Mucosa of gallbladder (tissue), 1 donor: ENCODE data around the gene TBCB. TPM values are rescaled to one million over a fixed set of nuclear protein-coding genes. Genes with fewer than 3 reads are reported as not detected.
"Not testable (repeated sequence)": the region's sequence is repeated elsewhere in the genome, so short reads cannot be mapped to it uniquely, and the experiment has no call there.

Experiments used
- DNase-seq: peaks from one replicate; pipeline ENCODE4 v3.0.0-alpha.2; 2020; ENCODE audit warnings: low spot score
- total RNA-seq: library from RNA; stranded (reverse); gene quantifications from one replicate; pipeline ENCODE4 v1.2.1, GENCODE V29; 2021
- donor health status: DM: no; HTN: no; CAD: no.

The TBCB gene, protein sequence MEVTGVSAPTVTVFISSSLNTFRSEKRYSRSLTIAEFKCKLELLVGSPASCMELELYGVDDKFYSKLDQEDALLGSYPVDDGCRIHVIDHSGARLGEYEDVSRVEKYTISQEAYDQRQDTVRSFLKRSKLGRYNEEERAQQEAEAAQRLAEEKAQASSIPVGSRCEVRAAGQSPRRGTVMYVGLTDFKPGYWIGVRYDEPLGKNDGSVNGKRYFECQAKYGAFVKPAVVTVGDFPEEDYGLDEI
- total RNA-seq: 132 TPM

- DNase-seq: no peak
Observed at GRCh38 chr19:36115453-36116343, at the start of gene TBCB. Gene TBCB (plus strand): TSS chr19:36115468. CDS start chr19:36115561, 93 bp downstream.

DNA sequence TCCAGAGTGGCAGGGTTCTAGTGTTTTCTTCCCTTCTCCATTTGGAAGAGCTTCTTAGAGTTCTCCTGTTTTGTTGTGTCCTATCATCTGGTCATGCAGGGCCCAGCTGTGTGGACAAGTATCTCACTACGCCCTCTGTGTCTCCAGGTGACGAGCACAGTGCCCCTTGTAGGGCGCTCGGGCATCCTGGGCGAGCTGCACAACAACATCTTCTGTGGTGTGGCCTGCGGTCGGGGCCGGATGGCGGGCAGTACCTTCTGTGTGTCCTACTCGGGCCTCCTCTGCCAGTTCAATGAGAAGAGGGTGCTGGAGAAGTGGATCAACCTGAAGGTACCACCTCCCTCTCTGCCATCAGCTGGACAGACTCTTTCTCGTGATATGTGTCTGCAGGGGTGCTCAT, 47.6 kb upstream of the TBCB start:
- no peak for DNase-seq

- DNase-seq: not testable (repeated sequence)
Observed at GRCh38 chr19:36068810-36069499, 46.3 kb upstream of the TBCB start.

DNA sequence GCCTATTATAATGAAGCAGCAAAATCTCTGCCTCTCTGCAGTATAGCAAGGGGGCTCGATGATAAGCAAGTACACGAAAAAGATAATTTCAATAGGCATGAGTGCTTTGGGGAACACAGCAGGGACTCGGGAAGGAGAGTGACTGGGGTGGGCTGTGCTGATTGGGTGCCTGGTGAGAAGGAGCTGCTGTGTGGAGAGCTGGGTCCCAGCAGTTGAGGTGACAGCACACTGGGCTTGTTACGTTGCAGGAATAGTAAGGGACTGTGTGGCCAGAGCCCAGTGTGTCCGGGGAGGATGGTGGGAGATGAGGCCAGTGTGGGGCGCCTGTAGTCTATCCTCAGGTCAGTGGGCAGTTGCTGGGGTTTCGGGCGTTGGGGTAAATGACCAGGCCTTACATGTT, 43.2 kb upstream of the TBCB start:
- DNase-seq: no peak

- DNase-seq: no peak
Observed at GRCh38 chr19:36073121-36073876, 42.0 kb upstream of the TBCB start.

DNA sequence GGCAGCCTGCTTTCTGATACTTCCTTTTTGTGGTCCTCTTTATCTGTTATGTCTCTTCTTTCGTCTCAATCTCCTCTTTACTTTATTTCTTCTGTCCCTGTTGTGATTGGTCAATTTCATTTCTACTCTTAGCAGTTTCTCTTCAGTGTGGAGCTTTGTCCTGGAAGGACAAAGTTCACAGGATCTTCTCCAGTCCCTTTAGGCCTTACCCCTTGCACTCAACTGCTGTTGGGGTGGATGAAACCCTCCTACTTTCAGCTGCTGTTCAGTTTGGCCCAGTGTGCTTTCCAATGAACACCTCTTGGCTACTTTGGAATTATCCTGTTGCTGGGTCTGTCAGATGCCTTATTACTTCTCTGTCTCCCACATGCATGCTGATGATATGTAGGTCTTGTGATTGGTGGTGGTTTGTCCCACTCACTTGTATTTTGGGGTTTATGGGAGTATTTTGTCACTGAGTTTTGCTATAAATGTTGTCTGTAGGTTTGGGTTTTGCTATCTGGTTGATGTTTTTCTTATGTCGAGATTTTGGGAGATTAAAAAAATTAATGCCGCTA, 35.8 kb upstream of the TBCB start:
- no peak for DNase-seq

DNA sequence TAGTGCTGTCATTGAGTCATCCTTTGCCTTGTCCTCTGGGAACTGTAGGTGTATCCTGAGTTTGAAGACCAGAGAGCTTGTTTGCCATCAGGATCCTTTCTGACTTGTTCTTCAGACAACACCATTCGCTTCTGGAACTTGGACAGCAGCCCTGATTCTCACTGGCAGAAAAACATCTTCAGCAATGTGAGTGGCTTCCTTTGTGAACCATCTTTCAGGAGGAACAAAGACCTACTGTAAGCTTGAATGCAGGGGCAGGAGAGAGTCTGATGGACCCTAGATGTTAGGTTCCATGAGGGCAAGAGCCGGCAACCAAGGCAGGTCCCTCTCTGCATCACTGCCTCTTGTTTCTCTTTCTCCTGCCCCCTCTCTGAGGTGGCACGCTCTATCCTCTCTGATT, 33.9 kb upstream of the TBCB start:
- DNase-seq: no peak

GRCh38 chr19:36081894-36082293, 33.4 kb upstream of the TBCB start:
- no peak for DNase-seq

GRCh38 chr19:36082916-36083315, 32.4 kb upstream of the TBCB start:
- no peak for DNase-seq

GRCh38 chr19:36084231-36085009, 30.8 kb upstream of the TBCB start:
- no peak for DNase-seq

GRCh38 chr19:36086326-36086725, 28.9 kb upstream of the TBCB start:
- no peak for DNase-seq

DNA sequence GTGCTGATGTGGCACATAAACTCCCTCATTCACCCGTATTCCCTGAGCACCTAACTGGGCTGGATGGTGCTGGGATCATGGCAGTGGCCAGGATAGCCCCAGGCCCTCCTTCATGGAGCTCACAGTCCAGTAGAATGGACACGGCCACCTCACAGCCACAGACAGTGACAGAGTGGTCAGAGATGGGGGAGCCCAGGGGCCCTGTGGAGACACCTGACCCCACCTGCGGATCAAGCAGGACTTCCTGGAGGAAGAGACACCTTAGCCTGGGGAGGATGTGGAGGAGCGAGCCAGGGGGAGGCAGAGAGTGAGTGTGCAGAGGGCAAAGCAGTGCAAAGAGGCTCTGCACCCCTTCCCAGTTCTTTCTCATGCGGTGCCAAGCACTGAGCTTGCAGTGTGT, 25.4 kb upstream of the TBCB start:
- no peak for DNase-seq

GRCh38 chr19:36090910-36091695, 24.2 kb upstream of the TBCB start:
- no peak for DNase-seq

- DNase-seq: no peak
Observed at GRCh38 chr19:36092566-36092965, 22.7 kb upstream of the TBCB start.

- no peak for DNase-seq
Observed at GRCh38 chr19:36093146-36093662, 22.1 kb upstream of the TBCB start.

DNA sequence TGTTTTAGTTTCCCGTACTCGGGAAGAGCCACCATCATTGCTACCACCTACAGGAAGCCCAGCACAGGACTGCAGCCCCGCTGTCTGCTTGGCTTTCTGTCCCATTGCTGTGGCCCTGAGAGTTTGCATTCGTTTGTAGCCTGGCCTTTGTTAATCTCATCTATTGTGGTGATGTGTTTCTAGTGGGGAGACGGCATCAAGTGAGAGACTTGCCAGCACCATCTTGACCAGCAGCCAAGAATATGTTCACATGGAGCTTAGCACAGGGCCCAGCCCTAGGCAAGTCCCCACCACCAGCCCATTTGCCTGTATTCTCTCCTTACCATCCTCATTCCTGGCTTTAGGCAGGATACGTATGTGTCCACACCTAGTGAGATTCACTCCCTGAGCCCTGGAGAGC, 21.6 kb upstream of the TBCB start:
- DNase-seq: no peak

- no peak for DNase-seq
Observed at GRCh38 chr19:36097036-36097435, 18.2 kb upstream of the TBCB start.

DNA sequence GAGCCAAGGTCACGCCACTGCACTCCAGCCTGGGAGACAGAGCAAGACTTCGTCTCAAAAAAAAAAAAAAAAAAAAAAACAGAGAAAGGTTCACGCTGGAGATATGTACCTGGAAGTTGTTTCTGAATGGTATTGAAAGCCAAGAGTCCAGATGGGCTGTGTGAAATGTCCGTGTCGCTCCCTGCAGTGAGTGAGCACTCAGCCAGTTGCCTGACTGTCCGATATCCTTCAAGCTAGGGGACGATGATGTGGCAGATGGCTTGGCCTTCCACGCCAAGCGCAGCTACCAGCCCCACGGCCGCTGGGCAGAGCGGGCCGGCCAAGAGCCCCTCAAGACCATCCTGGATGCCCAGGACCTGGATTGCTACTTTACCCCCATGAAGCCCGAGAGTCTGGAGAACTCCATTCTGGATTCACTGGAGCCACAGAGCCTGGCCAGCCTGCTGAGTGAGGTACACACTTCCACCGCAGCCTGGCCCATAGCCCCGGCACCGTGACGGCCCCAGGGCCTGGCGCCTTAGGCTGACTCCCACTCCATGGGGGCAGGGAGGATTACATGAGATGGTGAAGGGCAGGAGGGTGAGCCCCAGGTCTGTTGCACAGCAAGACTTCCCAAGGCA, 16.0 kb upstream of the TBCB start:
- DNase-seq: no peak

DNA sequence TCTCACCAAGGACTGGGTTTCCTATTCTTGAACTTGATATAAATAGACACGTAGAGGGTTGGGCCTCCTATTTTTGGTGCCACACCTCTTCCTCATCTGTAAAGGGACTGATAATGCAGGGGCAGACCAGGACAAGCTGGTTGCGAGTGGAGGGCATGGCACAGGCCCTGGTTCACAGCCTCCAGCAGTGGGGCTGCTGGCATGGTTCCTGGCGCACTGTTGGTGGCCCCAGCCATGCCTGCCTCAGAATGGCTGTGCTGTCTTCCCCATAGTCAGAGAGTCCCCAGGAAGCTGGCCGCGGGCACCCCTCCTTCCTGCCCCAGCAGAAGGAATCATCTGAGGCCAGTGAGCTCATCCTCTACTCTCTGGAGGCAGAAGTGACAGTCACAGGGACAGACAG, 14.8 kb upstream of the TBCB start:
- DNase-seq: no peak
